Osteocyte (in vitro differentiated cells): ENCODE results near the gene BBIP1. TPM values are rescaled to one million over a fixed set of nuclear protein-coding genes. Genes with fewer than 3 reads are reported as not detected.
A peak's percentile ranks its signal among the peaks of the same experiment; 100 is the strongest.

Source experiments
- DNase-seq: peaks from one replicate; pipeline ENCODE4 v3.0.0; 2021; ENCODE audit warnings: mixed read lengths; ENCODE audit not compliant: unreplicated experiment; ENCODE audit errors: extremely low spot score
- H3K27ac Mint-ChIP-seq: one replicate; pipeline ENCODE4 v1.8.0; 2021; ENCODE audit warnings: mild to moderate bottlenecking, mixed read lengths; ENCODE audit not compliant: unreplicated experiment
- H3K27me3 Mint-ChIP-seq: one replicate; pipeline ENCODE4 v1.8.0; 2021; ENCODE audit warnings: mixed read lengths; ENCODE audit not compliant: unreplicated experiment
- H3K36me3 Mint-ChIP-seq: one replicate; pipeline ENCODE4 v1.8.0; 2021; ENCODE audit warnings: mixed read lengths; ENCODE audit not compliant: unreplicated experiment
- H3K4me1 Mint-ChIP-seq: one replicate; pipeline ENCODE4 v1.8.0; 2021; ENCODE audit warnings: mixed read lengths; ENCODE audit not compliant: unreplicated experiment
- H3K4me3 Mint-ChIP-seq: one replicate; pipeline ENCODE4 v1.8.0; 2021; ENCODE audit warnings: mild to moderate bottlenecking, moderate library complexity, mixed read lengths; ENCODE audit not compliant: unreplicated experiment
- H3K9me3 Mint-ChIP-seq: one replicate; pipeline ENCODE4 v1.8.0; 2021; ENCODE audit warnings: mixed read lengths; ENCODE audit not compliant: unreplicated experiment
- total RNA-seq: library from RNA; stranded (reverse); gene quantifications from 2 replicates; pipeline ENCODE4 v1.2.1, GENCODE V29; 2021
- TF ChIP-seq, protein P1 (sequence below): fragments of 200-600 bp; sonication (generic); IDR thresholded peaks from 2 replicates; pipeline ENCODE4 v1.5.0; 2021; ENCODE audit warnings: antibody characterized with exemption, mild to moderate bottlenecking, moderate library complexity

BBIP1 gene
- total RNA-seq, 1 donor from 2014 or later, result 39.5 TPM

DNA sequence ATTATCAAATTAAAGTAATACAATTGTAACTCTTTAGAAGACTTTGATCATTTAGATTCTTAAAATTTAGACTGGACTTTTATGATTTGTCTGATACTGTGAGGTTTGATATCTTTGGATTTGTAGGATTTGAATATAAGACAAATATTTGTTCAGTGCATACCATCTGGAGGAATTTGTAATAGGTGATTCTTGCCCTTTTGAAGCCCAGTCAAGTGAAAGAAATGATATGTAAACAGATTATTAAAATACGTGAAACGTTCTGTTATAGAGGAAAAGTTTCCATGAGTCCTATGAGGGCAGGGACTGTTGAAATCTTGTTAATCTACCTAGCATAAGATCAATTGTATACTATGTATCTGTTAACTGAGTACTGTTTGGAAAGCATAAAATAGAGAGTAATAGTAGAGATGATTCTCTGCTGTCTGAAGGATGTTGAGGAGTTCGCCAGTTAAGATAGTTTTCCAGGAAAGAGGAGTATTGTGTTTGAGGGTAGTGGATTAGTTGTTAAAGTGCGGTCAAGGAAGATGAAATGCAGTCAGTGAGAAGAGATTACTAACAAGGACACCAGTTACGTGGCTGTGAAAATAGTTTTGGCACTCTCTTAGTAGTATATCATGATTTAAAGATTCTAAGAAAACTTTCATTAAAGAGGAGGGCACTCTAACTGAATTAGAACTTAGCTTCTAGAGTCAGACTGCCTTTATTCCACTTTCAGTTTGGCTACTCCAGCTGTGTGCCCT, 32.9 kb downstream of the BBIP1 start:
- peaks cover 62% of the 10 kb centered on the region for H3K36me3 Mint-ChIP-seq
- H3K9me3 Mint-ChIP-seq, result no peaks in the 10 kb centered on the region
- peak overlapping the region; percentile 1 for H3K27ac Mint-ChIP-seq
- TF ChIP-seq, protein P1, sequence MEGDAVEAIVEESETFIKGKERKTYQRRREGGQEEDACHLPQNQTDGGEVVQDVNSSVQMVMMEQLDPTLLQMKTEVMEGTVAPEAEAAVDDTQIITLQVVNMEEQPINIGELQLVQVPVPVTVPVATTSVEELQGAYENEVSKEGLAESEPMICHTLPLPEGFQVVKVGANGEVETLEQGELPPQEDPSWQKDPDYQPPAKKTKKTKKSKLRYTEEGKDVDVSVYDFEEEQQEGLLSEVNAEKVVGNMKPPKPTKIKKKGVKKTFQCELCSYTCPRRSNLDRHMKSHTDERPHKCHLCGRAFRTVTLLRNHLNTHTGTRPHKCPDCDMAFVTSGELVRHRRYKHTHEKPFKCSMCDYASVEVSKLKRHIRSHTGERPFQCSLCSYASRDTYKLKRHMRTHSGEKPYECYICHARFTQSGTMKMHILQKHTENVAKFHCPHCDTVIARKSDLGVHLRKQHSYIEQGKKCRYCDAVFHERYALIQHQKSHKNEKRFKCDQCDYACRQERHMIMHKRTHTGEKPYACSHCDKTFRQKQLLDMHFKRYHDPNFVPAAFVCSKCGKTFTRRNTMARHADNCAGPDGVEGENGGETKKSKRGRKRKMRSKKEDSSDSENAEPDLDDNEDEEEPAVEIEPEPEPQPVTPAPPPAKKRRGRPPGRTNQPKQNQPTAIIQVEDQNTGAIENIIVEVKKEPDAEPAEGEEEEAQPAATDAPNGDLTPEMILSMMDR, result no peak
- DNase-seq, result no peak
- no peak overlapping the region for H3K4me3 Mint-ChIP-seq
- H3K27me3 Mint-ChIP-seq, result no peaks in the 10 kb centered on the region
- peaks cover 30% of the 10 kb centered on the region for H3K4me1 Mint-ChIP-seq

DNA sequence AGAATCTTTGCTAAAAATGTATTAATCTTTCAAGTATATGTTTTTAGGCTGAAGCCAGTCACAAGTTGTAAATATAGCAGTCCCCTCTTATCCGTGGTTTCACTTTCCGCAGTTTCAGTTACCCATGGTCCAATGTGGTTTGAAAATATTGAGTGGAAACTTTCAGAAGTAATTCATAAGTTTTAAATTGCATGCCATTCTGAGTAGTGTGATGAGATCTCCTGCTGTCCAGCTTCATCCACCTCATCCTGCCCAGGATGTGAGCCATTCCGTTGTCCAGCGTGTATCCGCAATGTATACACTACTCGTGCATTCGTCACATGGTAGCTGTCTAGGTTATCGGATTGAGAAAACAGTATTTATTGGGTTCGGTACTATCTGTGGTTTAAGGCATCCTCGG, 35.1 kb downstream of the BBIP1 start:
- Mint-ChIP-seq H3K4me3 (peak overlapping the region; percentile 68), H3K27ac (peak overlapping the region; percentile 82), H3K4me1 (peaks cover 30% of the 10 kb centered on the region), H3K36me3 (peaks cover 63% of the 10 kb centered on the region), H3K27me3 (no peaks in the 10 kb centered on the region), H3K9me3 (no peaks in the 10 kb centered on the region)
- TF ChIP-seq, protein P1, result no peak
- DNase-seq, result no peak

DNA sequence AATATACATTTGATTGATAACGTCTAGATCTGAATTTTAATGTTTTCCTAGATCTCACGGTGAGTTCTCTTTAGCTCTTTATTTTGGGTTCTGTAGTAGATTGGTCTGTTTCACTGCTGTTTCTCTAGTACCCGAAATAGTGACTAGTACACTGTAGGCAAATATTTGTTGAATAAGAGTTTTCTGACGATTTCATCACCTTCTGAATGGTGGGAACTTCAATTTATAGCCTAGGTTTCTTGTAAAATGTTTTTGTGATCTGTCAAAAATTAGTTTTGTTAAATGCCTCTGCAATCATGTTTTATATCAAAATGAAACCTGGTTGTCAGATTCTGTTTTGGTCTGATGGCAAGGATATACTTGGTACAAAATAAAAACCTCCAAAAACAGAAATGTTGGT, 37.1 kb downstream of the BBIP1 start:
- TF ChIP-seq, protein P1, result no peak
- DNase-seq, result no peak
- H3K27me3 Mint-ChIP-seq, result no peaks in the 10 kb centered on the region
- H3K9me3 Mint-ChIP-seq, result no peaks in the 10 kb centered on the region
- H3K36me3 Mint-ChIP-seq, result peaks cover 58% of the 10 kb centered on the region
- peaks cover 30% of the 10 kb centered on the region for H3K4me1 Mint-ChIP-seq
- H3K4me3 Mint-ChIP-seq, result no peak overlapping the region
- peak overlapping the region; percentile 74 for H3K27ac Mint-ChIP-seq

DNA sequence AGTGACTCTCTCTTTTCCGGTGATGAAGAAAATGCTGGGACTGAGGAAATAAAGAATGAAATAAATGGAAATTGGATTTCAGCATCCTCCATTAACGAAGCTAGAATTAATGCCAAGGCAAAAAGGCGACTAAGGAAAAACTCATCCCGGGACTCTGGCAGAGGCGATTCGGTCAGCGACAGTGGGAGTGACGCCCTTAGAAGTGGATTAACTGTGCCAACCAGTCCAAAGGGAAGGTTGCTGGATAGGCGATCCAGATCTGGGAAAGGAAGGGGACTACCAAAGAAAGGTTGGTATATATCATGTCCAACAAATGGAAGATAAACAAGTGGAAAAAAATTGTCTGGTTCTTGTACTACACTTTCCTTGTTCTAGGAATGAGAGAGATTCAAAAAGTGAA, 37.7 kb downstream of the BBIP1 start:
- peaks cover 56% of the 10 kb centered on the region for H3K36me3 Mint-ChIP-seq
- H3K27ac Mint-ChIP-seq, result peak overlapping the region; percentile 23
- no peak for DNase-seq
- no peaks in the 10 kb centered on the region for H3K27me3 Mint-ChIP-seq
- H3K4me1 Mint-ChIP-seq, result peaks cover 29% of the 10 kb centered on the region
- TF ChIP-seq, protein P1, result no peak
- no peak overlapping the region for H3K4me3 Mint-ChIP-seq
- H3K9me3 Mint-ChIP-seq, result no peaks in the 10 kb centered on the region

DNA sequence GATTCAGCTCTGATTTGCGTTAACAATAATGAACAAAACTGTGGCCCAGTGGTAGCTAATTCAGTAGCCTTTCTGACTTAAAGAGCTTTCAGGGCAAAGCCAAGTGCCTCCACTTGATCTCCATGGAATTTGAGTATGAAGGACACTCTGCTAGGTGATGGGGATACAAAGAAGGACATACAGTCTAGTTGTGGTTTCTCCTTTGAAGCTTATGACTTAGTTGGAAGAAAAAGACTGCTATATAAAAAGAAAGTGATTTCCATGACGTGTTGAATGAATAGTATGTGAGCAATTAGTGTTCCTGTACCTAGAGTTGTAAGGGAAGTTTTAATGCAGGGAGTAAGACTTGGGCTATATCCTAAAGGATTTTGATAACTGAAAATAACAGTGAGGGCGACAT, 39.0 kb downstream of the BBIP1 start:
- Mint-ChIP-seq H3K27ac (no peak overlapping the region), H3K27me3 (no peaks in the 10 kb centered on the region), H3K4me1 (peaks cover 25% of the 10 kb centered on the region), H3K4me3 (no peak overlapping the region), H3K36me3 (peaks cover 50% of the 10 kb centered on the region), H3K9me3 (no peaks in the 10 kb centered on the region)
- TF ChIP-seq, protein P1, result no peak
- DNase-seq, result no peak
